HS-5 (cell line): ENCODE data around the gene HS6ST1.

ENCODE experiments used
- DNase-seq: peaks from one replicate; pipeline ENCODE4 v3.0.0-alpha.2; 2012; ENCODE audit warnings: low read depth

The HS6ST1 gene

DNA sequence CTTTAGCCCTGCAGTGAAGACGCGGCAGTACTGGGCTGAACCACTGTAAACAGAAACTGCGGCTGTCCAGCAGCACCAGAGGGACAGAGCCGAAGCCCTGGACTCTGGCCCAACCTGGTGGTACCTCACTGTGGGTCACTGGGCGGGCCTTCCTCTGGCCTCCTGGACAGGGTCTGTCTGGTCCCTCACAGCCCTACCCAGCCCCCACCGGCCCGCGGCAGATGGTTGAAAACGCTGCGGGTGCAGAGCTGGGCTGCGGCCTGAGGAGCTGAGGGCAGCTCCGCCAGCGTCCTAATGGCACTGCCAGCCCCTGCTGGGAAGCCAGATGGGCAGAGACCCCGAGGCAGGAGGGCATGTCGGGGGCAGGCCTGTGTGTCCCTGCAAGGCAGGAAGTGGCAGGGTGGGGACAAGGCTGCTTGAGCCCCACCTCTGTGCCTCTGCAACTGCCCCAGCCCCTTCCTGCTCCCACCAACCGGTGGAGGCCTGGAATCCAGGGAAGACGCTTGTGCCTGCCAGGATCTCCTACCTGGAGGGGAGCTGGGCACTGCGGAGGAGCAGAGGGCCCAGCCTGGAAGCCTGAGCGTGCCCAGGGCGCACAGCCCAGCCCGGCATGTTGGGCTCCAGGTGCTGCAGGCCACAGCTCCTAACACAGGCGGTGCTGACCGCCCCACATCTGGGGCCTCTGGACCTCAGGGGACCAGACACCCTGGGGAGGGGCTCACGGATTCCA, 36.3 kb downstream of the HS6ST1 start:
- DNase-seq = no peak

- DNase-seq = no peak
These were observed 36.8 kb downstream of the HS6ST1 start for GRCh38 chr2:128281852-128282245.

- no peak for DNase-seq
These were observed 37.8 kb downstream of the HS6ST1 start for GRCh38 chr2:128280901-128281321.

DNA sequence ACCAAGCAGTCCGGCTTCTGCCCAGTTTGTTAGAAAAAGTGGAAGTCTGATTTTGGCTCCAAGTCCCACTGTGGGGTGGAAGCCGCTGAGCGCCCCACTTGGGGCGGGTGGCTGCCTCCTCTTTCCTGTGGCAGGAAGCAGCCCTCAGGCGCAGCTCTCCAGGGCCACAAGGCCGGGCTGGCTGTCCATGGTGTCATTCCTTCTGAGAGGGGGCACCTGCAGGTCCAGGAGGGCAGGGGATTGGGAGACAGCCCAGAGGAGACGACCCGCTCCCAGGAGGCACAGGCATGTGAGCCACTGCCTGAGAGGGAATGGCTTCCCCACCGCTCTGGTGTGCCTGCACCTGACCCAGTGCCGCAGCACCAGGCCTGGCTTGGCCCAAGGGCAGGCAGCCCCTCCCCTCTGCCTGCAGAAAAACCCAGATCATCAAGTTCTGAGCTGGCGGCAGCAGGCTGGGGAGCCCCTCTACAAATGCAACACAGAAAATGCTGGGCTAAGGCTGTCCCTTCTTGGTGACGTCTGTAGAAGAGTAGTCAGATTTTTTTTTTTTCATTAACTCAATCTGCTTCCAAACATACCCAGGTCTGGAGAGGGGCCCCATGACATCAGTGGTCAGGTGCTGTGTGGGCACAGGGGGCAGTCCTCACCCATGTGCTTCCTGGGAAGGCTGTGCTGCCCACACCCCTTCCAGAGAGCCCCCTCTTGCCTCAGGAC, 38.4 kb downstream of the HS6ST1 start:
- no peak for DNase-seq

GRCh38 chr2:128279786-128280157, 38.9 kb downstream of the HS6ST1 start:
- no peak for DNase-seq

GRCh38 chr2:128279009-128279408, 39.7 kb downstream of the HS6ST1 start:
- DNase-seq = no peak

DNA sequence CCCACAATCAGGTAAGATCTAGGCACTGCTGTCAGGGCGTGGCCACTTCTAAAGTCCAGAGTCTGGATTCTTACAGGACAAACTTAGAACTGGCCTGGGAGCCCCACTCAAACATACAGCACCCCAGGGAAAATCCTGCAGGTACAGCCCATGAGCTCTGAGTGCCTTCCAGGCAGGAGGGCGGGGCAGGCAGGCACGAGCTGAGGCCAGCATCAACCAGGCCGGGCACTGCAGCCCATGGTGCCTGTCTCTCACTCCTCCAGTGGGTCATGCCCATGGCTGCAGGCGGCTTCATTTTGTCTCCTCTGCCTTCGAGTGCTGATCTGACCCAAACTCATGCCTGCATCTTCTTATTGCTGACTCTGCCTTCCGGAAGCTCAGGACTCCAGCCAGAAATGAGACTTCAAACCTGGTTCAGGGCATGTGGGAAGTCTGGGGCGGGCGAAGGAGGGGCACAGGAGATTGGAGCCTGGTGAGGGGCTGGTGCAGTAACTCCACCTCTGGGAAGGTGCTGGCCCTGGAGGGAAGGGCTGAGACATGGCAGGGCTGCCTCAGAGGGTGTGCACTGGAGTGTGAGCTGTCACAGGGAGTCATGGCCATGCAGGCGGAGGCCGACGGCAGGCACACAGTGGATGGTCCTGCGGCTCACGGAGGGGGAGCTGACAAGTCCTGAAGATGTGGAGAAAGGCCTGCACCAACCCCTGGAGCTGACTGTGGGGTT, 40.5 kb downstream of the HS6ST1 start:
- DNase-seq = no peak

- DNase-seq = no peak
These were observed 41.6 kb downstream of the HS6ST1 start for GRCh38 chr2:128276878-128277675.

DNA sequence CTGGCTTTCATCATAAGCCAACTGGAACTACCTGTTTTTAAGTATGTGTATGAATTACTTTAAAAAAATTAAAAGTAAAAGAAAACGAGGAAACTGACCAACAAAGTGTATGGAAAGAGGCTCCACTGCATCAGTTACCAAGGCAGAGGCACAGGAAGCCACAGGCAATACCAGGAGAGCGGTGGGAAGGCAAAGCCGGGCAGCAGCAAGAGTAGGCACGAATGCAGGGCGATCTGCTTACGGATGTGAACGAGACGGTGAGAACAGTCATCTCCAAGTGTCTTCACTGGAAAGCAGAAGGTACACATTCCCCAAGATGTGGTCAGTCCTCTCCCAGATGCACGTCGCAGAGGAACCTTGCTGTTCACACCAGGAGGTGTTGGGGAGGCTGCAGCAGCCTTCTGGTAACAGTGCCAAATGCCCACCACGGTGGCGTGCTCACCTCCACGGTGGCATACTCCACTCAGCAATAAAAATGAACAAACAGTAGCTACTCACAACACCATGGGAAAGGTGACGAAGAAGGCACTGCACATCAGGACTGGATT, 43.1 kb downstream of the HS6ST1 start:
- no peak for DNase-seq

DNA sequence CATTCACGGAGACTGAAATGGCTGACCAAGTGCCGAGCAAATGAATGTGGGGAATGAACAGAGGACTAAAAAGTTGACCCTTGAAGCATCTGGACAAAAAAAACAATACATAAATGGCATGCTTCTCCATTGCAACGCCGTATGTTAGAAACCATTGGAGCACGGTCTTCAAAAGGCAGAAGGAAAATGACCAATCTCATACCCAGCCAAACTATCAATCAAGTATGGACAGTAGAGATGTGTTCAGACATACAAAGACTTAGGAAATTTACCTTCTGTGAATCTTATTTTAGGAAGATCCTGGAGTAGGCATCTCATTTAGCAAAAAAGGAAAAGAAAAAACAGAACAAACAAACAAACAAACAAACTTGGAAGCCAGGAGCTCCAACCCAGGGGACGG, 44.5 kb downstream of the HS6ST1 start:
- no peak for DNase-seq

DNA sequence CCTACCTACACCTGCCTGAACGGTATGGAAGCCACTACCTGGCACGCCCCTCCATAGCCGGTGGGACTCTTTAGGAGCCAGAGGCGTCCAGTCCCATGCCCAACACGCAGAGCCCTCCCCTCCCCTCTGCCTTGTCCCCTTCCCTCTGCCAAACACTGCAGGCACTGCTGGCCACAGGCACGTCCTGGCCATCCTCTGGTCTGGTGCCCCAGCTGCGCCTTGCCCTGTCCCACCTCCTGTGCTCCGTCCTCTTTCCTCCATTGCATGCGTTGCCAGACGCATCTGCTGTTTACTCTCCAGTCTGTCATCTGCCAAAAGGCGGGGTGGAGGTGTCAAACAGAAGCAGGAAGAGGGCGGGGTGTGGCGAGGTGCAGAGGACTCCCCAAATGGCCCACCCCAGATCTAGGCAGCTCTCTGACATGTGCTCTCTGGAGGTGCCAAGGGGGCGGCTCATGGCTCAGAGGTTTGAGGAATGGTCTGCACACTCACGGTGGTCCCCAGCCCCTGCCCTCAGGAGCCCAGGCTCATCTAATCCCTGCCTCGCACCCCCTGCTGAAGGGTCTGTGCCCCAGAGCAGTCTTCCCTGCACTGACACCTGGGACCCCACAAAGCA, 45.1 kb downstream of the HS6ST1 start:
- no peak for DNase-seq

GRCh38 chr2:128272601-128273468, 45.8 kb downstream of the HS6ST1 start:
- no peak for DNase-seq

- no peak for DNase-seq
These were observed 46.6 kb downstream of the HS6ST1 start for GRCh38 chr2:128271911-128272600.

DNA sequence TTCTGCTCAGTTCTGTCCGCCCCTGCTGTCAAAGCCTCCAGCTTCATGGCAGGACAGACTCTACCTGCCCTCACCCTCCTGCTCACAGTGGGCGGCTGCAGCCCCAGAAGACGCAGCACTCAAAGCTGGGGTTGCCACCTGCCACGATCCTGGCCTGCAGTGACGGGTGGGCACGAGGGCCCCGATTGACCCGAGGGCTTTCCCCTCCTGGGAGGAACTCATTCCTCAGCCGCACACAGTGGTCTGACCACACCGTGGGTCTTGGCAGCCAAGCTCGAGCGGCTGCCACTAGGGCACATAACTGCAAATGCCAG, 47.1 kb downstream of the HS6ST1 start:
- no peak for DNase-seq

DNA sequence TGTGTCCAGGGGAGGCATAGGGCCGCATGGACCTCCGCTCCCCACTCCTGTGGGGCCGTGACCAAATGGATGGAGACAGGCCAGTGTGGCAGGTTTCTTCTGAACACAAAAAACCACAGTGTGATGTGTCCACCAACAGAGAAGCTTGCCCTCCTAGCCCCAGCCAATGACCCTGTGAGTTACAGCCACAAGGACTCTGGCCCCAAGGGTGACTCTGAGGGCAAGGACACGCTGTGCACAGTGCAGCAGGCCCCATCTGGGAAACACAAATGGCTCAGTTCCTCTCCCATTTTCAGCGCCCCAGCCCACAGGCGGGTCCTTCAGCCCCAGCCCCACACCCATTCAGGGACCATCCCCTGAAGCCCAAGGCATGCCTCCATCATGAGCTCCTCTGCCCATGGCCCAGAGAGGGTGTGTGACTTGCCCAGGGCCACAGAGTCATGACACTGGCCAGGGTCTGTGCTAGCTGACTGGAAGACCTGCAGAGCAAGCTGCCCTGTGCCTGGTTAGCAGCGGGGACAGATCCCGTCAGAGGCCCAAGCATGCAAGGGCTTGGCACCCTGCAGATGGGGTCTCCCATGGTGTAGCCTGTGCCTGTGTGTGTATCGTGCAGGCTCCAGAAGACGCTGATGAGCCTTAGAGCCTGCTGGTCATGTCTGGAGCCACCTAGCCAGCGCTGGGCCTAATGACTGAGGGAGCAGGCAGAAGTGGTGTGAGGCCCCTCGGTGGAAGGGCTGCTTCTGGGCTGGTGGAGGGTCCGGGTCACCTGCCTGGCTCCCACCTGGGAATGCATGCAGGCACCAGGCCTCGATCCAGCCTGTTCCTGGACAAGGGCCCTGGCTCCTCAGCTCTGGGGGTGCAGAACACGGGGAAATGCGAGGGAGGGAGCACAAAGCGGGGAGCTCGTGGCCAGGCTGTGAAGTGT, 47.7 kb downstream of the HS6ST1 start:
- DNase-seq = no peak

GRCh38 chr2:128269990-128270671, 48.5 kb downstream of the HS6ST1 start:
- DNase-seq = no peak

- no peak for DNase-seq
These were observed 49.3 kb downstream of the HS6ST1 start for GRCh38 chr2:128269063-128269989.
